Activated CD8-positive, alpha-beta memory T cell treated with anti-CD3 and anti-CD28 coated beads for 4 hours (primary cell): ENCODE results near the gene SELENOP.
"Not testable (repeated sequence)": the region's sequence is repeated elsewhere in the genome, so short reads cannot be mapped to it uniquely, and the experiment has no call there.

Experiments used
- DNase-seq, 2 donors: peaks; one replicate each; pipeline ENCODE4 v3.0.0-alpha.2; 2020; ENCODE audit warnings: low read depth in 2 of 2

The SELENOP gene, protein sequence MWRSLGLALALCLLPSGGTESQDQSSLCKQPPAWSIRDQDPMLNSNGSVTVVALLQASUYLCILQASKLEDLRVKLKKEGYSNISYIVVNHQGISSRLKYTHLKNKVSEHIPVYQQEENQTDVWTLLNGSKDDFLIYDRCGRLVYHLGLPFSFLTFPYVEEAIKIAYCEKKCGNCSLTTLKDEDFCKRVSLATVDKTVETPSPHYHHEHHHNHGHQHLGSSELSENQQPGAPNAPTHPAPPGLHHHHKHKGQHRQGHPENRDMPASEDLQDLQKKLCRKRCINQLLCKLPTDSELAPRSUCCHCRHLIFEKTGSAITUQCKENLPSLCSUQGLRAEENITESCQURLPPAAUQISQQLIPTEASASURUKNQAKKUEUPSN

GRCh38 chr5:42811591-42812446 lies at the start of gene SELENOP:
Gene SELENOP, minus strand, starts transcription at chr5:42811892. Its CDS starts 3,539 bp downstream, at chr5:42808353.
- no peak for DNase-seq

- no peak for DNase-seq
Observed at GRCh38 chr5:42858687-42859086, 47.0 kb upstream of the SELENOP start.

- DNase-seq, result no peak
Observed at GRCh38 chr5:42858031-42858643, 46.4 kb upstream of the SELENOP start.

GRCh38 chr5:42855811-42856210 lies 44.1 kb upstream of the SELENOP start:
- DNase-seq, result no peak

DNA sequence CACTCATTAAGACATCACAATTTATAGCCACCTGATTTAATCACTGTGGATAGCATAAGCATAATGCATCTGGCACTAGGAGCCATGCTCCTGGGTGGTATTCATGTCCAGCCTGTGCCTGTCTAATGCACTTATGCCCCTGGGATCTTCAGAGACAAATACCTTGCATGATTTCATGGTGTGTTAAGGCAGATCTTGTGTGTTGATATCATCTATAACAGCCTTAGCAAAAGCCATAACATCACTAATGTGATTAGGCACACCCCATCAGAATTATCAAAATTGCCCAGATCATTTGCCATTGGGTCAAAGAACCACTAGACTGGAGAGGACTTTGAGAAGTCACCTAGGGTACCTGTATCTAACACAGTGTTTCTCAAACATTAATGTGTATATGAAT lies 43.7 kb upstream of the SELENOP start:
- no peak for DNase-seq

GRCh38 chr5:42854795-42855194 lies 43.1 kb upstream of the SELENOP start:
- no peak for DNase-seq

DNA sequence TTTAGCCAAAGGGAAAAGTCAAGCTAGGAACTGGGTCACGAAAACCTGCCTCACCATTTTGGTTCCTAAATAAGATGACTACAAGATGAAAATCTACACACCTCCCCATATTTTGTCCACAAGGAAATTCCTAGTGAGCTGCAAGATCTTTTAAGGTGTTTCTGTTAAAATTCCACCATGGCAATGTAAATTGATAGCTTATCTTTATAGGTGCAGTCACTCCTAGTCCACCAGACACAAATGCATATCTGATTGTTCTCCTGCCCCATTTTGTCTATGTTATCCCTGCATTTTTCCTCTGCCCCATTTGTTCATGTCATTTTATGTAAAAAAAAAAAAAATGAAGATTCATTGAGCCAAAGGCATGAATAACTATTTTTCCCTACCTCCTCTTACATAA lies 41.1 kb upstream of the SELENOP start:
- DNase-seq, result no peak

- DNase-seq, result no peak
Observed at GRCh38 chr5:42851481-42851880, 39.8 kb upstream of the SELENOP start.

DNA sequence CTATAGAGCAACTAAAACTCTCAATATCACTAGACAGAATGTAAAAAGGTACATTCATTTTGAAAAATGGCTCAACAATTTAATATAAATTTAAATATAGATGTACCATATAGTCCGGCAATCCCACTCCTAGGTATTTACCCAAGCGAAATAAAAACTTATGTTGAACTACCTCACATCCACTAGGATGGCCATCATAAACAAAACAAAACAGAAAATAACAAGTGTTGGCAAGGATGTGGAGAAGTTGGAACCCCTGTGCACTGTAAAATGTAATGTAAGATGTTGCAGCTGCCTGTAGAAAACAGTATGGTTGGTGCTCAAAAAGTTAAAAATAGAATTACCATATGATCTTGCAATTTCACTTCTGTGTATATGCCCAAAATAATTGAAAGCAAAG lies 36.9 kb upstream of the SELENOP start:
- DNase-seq, result no peak

DNA sequence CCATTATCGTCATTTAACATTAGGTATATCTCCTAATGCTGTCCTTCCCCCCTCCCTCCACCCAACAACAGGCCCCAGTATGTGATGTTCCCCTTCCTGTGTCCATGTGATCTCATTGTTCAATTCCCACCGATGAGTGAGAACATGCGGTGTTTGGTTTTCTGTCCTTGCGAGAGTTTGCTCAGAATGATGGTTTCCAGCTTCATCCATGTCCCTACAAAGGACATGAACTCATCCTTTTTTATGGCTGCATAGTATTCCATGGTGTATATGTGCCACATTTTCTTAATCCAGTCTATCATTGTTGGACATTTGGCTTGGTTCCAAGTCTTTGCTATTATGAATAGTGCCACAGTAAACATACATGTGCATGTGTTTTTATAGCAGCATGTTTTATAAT lies 32.7 kb upstream of the SELENOP start:
- not testable (repeated sequence) for DNase-seq

GRCh38 chr5:42843675-42844292 lies 32.1 kb upstream of the SELENOP start:
- no peak for DNase-seq

GRCh38 chr5:42842921-42843641 lies 31.4 kb upstream of the SELENOP start:
- no peak for DNase-seq

GRCh38 chr5:42840842-42841567 lies 29.3 kb upstream of the SELENOP start:
- no peak for DNase-seq

GRCh38 chr5:42840269-42840668 lies 28.6 kb upstream of the SELENOP start:
- DNase-seq, result no peak

DNA sequence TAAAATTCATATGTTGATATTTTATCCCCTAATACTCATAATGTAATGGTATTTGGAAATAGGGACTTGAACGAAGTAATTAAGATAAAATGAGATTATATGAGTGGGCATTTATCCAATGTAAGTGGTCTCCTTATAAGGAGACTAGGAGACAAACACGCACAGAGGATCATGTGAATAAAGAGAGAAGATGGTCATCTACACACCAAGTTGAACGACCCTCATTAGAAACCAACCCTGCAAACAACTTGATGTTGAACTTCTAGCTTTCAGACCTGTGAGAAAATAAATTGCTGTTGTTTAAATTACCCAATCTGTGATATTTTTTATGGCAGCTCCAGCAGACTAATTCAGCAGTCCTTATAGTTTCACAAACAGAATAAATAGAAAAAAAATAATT lies 27.5 kb upstream of the SELENOP start:
- DNase-seq, result no peak

DNA sequence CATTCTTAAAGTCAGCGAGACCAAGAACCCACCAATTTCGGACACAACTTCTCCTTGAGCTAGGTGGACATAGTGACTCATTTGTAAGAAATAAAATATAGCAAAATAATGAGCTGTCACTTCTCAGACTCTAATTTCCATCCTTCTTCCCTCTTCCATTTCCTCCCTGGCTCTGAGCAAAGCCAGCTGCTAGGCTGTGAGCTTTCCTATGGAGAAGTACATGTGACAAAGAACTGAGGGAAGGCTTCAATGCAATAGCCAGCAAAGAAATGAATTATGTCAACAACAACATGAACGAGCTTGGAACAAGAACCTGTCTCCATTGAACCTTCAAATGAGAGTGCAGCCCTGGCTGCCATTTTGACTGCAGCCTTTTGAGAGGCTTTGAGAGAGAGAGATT lies 25.9 kb upstream of the SELENOP start:
- no peak for DNase-seq

DNA sequence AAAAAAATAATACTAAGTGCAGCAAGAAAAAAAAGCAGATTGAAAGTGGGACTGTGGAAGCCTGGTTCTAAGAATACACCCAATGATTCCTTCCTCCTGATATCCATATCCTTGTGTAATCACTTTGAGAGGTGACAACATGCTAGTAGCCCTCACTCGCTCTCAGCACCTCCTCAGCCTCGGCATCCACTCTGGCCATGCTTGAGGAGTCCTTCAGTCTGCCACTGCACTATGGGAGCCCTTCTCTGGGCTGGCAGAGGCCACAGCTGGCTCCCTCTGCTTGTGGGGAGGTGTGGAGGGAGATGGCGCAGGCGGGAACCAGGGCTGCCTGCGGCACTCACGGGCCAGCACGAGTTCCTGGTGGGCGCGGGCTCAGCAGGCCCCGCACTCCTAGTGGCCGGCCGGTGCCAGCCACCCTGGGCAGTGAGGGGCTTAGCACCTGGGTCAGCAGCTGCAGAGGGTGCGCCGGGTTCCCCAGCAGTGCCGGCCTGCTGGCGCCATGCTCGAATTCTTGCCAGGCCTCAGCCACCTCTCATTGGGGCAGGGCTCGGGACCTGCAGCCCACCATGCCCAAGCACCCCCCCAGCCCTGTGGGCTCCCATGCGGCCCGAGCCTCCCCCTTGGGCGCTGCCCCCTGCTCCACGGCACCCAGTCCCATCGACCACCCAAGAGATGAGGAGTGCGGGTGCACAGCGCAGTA lies 24.5 kb upstream of the SELENOP start:
- DNase-seq, result no peak

- DNase-seq, result no peak
Observed at GRCh38 chr5:42832060-42832459, 20.4 kb upstream of the SELENOP start.

DNA sequence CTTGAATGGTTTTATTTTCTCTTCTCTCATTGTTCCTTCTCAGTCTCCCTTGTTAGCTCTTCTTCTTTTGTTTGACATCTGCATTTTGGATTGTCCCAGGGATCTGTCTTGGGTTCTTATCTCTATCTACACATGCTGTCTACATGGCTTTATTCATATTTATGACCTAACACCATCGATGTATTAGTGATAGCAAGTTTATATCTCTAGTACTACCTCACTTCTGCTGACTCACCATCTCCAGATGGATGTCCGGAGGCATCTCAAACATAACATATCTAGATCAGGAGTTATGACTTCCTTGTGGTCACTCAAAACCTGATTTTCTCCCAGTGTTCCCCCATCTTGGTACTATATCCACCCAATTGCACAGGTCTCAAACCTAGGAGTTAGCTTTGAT lies 19.2 kb upstream of the SELENOP start:
- no peak for DNase-seq

DNA sequence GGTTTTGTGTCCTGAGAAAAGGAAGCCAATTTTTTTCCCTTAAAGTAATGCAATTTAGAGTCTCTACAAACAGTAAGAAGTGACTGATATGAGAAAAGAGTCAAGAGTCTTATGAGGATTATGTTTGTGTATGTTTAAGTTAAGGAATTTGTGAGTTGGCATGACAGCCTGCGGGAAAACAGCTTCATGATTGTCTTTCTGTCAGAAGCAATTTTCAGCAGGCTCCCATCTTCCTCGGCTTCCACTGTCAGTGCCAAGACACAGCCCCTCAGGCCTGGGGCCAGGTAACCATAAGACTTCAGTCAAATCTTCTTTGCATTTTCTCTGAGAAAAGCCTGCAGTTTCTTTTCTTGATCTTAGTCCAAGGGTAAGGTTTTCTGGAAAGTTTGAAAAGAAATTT lies 17.0 kb upstream of the SELENOP start:
- no peak for DNase-seq
